Measurements from ENCODE around the gene NAGLU.

DNA sequence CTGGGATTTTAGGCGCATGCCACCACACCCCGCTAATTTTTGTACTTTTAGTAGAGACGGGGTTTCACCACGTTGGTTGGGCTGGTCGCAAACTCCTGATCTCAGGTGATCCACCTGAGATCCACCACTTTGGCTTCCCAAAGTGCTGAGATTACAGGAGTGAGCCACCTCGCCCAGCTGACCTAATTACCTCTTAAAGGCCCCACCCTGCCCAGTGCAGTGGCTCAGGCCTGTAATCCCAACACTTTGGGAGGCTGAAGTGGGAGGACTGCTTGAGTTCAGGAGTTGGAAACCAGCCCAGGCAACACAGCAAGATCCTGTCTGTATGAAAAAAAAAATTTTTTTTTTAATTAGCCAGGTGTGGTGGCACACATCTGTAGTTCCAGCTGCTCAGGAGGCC, 23.0 kb downstream of the NAGLU start:
- TF ChIP-seq, protein P1, sequence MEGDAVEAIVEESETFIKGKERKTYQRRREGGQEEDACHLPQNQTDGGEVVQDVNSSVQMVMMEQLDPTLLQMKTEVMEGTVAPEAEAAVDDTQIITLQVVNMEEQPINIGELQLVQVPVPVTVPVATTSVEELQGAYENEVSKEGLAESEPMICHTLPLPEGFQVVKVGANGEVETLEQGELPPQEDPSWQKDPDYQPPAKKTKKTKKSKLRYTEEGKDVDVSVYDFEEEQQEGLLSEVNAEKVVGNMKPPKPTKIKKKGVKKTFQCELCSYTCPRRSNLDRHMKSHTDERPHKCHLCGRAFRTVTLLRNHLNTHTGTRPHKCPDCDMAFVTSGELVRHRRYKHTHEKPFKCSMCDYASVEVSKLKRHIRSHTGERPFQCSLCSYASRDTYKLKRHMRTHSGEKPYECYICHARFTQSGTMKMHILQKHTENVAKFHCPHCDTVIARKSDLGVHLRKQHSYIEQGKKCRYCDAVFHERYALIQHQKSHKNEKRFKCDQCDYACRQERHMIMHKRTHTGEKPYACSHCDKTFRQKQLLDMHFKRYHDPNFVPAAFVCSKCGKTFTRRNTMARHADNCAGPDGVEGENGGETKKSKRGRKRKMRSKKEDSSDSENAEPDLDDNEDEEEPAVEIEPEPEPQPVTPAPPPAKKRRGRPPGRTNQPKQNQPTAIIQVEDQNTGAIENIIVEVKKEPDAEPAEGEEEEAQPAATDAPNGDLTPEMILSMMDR (IDR thresholded peaks at IDR 0.05): no peak
- no peak for TF ChIP-seq POLR2AphosphoS5 (IDR thresholded peaks at IDR 0.05)
